ENCODE data around the gene MEN1. TPM values are rescaled to one million over a fixed set of nuclear protein-coding genes. Genes with fewer than 3 reads are reported as not detected.

Gene MEN1
- total RNA-seq, 2 experiments from 2014 or later, result 16.4 to 17.7 TPM

DNA sequence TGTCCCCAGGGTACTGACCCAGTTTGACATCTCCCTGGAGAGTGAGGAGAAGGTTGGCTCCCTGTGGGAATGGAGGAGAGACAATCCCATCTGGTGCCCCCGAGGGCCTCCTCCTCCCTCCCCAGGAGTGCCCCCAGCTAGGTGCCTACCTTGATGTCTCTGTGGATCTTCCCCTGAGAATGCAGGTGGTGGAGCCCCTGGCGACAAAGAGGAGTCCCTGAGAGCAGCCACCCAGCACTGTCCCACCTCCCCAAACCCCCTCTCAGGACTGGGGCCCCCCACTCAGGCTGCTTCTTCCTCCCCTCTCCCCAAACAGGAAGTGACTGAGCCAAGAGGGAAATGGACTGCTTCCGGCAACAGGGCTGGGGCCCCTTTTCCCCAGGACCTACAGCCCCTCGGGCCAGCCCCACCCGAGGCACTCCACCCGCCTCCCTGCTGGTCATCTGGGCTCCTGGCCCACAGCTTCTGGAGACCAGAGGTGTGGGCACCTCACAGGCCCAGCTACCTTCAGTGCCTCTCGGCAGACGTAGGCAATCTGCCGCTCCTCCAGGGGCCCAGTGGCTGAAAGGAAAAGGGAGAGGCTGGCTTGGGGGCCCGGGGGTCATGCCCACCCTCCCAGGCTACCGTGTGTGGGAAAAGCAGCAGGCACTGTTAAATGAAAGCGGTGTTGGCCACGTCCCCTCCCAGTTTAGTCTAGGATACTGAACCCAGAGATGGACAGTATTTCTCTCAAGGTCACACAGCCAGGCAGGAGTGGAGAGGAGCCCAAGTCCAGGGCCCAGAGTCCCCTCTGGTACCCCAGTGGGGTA, 8.6 kb downstream of the MEN1 start:
- ChIA-PET POLR2A (interaction anchor here (0.6 to 5.7 kb wide), 13 partner anchors 9 to 333 kb away, joined by 3 to 81 read pairs (median 9); partner anchors contain the start of genes CDC42BPG, EHD1, FAU and MEN1), CTCF (interaction anchor here (0.9 to 2.8 kb wide), 6 partner anchors 13 to 59 kb away, joined by 3 to 7 read pairs (median 3); partner anchors contain the start of gene CDC42BPG)
- TF ChIP-seq, protein P1, sequence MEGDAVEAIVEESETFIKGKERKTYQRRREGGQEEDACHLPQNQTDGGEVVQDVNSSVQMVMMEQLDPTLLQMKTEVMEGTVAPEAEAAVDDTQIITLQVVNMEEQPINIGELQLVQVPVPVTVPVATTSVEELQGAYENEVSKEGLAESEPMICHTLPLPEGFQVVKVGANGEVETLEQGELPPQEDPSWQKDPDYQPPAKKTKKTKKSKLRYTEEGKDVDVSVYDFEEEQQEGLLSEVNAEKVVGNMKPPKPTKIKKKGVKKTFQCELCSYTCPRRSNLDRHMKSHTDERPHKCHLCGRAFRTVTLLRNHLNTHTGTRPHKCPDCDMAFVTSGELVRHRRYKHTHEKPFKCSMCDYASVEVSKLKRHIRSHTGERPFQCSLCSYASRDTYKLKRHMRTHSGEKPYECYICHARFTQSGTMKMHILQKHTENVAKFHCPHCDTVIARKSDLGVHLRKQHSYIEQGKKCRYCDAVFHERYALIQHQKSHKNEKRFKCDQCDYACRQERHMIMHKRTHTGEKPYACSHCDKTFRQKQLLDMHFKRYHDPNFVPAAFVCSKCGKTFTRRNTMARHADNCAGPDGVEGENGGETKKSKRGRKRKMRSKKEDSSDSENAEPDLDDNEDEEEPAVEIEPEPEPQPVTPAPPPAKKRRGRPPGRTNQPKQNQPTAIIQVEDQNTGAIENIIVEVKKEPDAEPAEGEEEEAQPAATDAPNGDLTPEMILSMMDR (IDR thresholded peaks at IDR 0.05), result no peak
- Mint-ChIP-seq H3K27me3 (no peaks in the 10 kb centered on the region), H3K27ac (peak overlapping the region; percentile 76), H3K4me3 (peak overlapping the region; percentile 85), H3K36me3 (ENCODE audit: low read depth) (peaks cover 50% of the 10 kb centered on the region), H3K4me1 (ENCODE audit: low read depth) (peaks cover 31% of the 10 kb centered on the region), H3K9me3 (no peaks in the 10 kb centered on the region)
- H3K27me3 ChIP-seq (ENCODE audit: control insufficient read depth in 1 of 2, insufficient read depth in 2 of 2, low read length in 2 of 2), result no peaks in the 10 kb centered on the region
- intact Hi-C loops (cut with DNase I, micrococcal nuclease), result loop anchor here in 1 of 2 experiments (2.0 to 5.0 kb wide), 3 partner anchors 15 to 311 kb away; partner anchors contain the start of gene TM7SF2
- no peaks in the 10 kb centered on the region for H3K9me3 ChIP-seq (ENCODE audit: control insufficient read depth in 1 of 2, insufficient read depth in 1 of 2, low read length in 2 of 2)
- peaks cover 55% of the 10 kb centered on the region for H3K36me3 ChIP-seq (ENCODE audit: insufficient read depth, low read length)
- ATAC-seq (ENCODE audit: poor library complexity), result no peak
- H3K4me1 ChIP-seq (ENCODE audit: insufficient read depth, low read length), result peaks cover 42% of the 10 kb centered on the region
- peak overlapping the region; percentile 76 for H3K4me3 ChIP-seq (ENCODE audit: low read length)
- DNase-seq, result peak in 3 of 14 experiments; percentile 25 to 40 (median 26)
- peak overlapping the region; percentile 75 to 85 for H3K27ac ChIP-seq (ENCODE audit: low read depth in 1 of 2, low read length in 2 of 2)

DNA sequence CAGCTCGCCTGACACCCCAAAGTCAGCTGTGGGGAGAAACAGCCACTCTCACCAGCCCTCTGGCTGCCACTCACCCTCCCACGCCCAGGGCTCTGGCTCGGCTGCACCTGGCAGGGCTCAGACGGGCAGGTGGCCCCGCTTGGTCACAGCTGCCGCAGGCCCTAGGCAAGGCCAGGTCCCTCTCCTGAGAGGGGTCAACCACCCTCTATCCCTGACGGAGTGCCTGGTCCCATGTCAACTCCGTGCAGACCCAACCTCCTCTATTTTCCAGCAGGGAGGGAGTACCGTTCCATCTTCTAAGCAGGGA, 9.2 kb downstream of the MEN1 start:
- Histone ChIP-seq H3K4me3 (ENCODE audit: low read length) (no peak overlapping the region), H3K36me3 (ENCODE audit: insufficient read depth, low read length) (peaks cover 57% of the 10 kb centered on the region), H3K27ac (ENCODE audit: low read depth in 1 of 2, low read length in 2 of 2) (peak overlapping the region in 1 of 2 donors; percentile 85), H3K27me3 (ENCODE audit: control insufficient read depth in 1 of 2, insufficient read depth in 2 of 2, low read length in 2 of 2) (no peaks in the 10 kb centered on the region), H3K9me3 (ENCODE audit: control insufficient read depth in 1 of 2, insufficient read depth in 1 of 2, low read length in 2 of 2) (no peaks in the 10 kb centered on the region), H3K4me1 (ENCODE audit: insufficient read depth, low read length) (peaks cover 49% of the 10 kb centered on the region)
- H3K4me3 Mint-ChIP-seq, result peak overlapping the region; percentile 85
- peak overlapping the region; percentile 76 for H3K27ac Mint-ChIP-seq
- no peaks in the 10 kb centered on the region for H3K27me3 Mint-ChIP-seq
- ATAC-seq (ENCODE audit: poor library complexity) (no peak), DNase-seq (peak in 1 of 14 experiments; percentile 30)
- CTCF ChIA-PET, result interaction anchor here (2.8 kb wide), 1 partner anchor 13 kb away, joined by 7 read pairs; no protein-coding TSS in a partner anchor
- TF ChIP-seq, protein P1 (IDR thresholded peaks at IDR 0.05), result no peak
- POLR2A ChIA-PET, result interaction anchor here (0.5 to 5.7 kb wide), 6 partner anchors 10 to 321 kb away, joined by 3 to 81 read pairs (median 5); partner anchors contain the start of genes FAU, MEN1, MRPL49 and RASGRP2
- H3K4me1 Mint-ChIP-seq (ENCODE audit: low read depth), result peaks cover 27% of the 10 kb centered on the region
- intact Hi-C loops (cut with DNase I, micrococcal nuclease), result loop anchor here in 1 of 2 experiments (2.0 to 5.0 kb wide), 3 partner anchors 14 to 311 kb away; partner anchors contain the start of gene TM7SF2
- H3K36me3 Mint-ChIP-seq (ENCODE audit: low read depth), result peaks cover 50% of the 10 kb centered on the region
- no peaks in the 10 kb centered on the region for H3K9me3 Mint-ChIP-seq

DNA sequence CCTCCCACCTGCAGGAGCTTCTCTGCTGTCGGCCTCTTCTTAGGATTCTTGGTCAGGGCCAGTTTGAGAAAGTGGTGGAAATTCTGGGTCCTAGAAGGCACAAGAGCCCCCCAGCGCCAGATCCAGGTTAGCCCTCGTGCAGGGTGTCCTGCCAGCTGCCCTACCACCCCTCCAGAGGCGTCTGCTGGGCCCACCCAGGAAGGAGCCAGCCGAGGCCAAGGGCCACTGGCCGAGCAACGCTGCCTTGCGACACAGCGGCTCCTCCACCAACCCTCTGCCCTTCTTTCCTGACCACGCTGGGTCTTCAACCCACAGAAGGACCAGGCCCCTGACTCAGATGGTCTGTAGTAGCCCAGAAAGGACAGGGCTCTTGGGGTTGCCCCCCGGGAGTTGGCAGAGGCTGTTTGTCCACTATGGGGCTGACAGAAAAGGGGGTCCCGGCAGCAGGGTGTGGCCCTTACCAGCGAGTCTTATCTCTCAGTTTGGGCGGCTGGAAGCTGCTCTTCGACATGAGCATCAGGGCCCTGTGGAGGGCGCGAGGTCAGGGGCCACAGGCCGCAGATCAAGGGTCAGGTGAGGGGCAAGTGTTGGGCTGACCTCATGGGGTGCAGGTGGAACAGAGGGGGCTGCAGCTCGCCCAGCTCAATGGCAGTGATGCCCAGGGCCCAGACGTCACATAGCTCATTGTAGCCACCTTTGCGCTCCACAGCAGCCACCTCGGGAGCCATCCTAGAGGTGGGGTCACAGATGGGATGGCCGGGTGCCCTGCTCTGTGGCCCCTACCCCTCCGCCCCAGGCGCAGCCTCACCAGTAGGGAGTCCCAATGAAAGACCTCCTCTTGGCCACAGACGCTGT, 9.8 kb downstream of the MEN1 start:
- TF ChIP-seq, protein P1 (IDR thresholded peaks at IDR 0.05), result no peak
- DNase-seq (peak in 1 of 14 experiments; percentile 31), ATAC-seq (ENCODE audit: poor library complexity) (no peak)
- peaks cover 50% of the 10 kb centered on the region for H3K36me3 Mint-ChIP-seq (ENCODE audit: low read depth)
- H3K4me1 Mint-ChIP-seq (ENCODE audit: low read depth), result peaks cover 32% of the 10 kb centered on the region
- H3K9me3 Mint-ChIP-seq, result no peaks in the 10 kb centered on the region
- peak overlapping the region; percentile 76 for H3K27ac Mint-ChIP-seq
- CTCF ChIA-PET, result interaction anchor here (2.8 kb wide), 1 partner anchor 12 kb away, joined by 7 read pairs; no protein-coding TSS in a partner anchor
- intact Hi-C loops (cut with DNase I, micrococcal nuclease), result loop anchor here in 1 of 2 experiments (2.0 to 5.0 kb wide), 3 partner anchors 14 to 312 kb away; partner anchors contain the start of gene TM7SF2
- H3K36me3 ChIP-seq (ENCODE audit: insufficient read depth, low read length), result peaks cover 57% of the 10 kb centered on the region
- H3K27me3 Mint-ChIP-seq, result no peaks in the 10 kb centered on the region
- POLR2A ChIA-PET, result interaction anchor here (0.5 to 5.7 kb wide), 4 partner anchors 10 to 56 kb away, joined by 3 to 81 read pairs (median 14); partner anchors contain the start of genes MEN1, RASGRP2 and SF1
- no peaks in the 10 kb centered on the region for H3K27me3 ChIP-seq (ENCODE audit: control insufficient read depth in 1 of 2, insufficient read depth in 2 of 2, low read length in 2 of 2)
- no peak overlapping the region for H3K4me3 ChIP-seq (ENCODE audit: low read length)
- peaks cover 49% of the 10 kb centered on the region for H3K4me1 ChIP-seq (ENCODE audit: insufficient read depth, low read length)
- H3K27ac ChIP-seq (ENCODE audit: low read depth in 1 of 2, low read length in 2 of 2), result no peak overlapping the region
- no peaks in the 10 kb centered on the region for H3K9me3 ChIP-seq (ENCODE audit: control insufficient read depth in 1 of 2, insufficient read depth in 1 of 2, low read length in 2 of 2)
- peak overlapping the region; percentile 85 for H3K4me3 Mint-ChIP-seq

Data from CD4-positive, alpha-beta T cell (primary cell).